HG03064 (cell line): ENCODE results near the gene PTCHD1.

Source experiments
- ATAC-seq: cut with Tn5 transposase; IDR thresholded peaks from one replicate; pipeline ENCODE4 v1.9.1; 2021; ENCODE audit warnings: low read depth; ENCODE audit not compliant: unreplicated experiment

The PTCHD1 gene

DNA sequence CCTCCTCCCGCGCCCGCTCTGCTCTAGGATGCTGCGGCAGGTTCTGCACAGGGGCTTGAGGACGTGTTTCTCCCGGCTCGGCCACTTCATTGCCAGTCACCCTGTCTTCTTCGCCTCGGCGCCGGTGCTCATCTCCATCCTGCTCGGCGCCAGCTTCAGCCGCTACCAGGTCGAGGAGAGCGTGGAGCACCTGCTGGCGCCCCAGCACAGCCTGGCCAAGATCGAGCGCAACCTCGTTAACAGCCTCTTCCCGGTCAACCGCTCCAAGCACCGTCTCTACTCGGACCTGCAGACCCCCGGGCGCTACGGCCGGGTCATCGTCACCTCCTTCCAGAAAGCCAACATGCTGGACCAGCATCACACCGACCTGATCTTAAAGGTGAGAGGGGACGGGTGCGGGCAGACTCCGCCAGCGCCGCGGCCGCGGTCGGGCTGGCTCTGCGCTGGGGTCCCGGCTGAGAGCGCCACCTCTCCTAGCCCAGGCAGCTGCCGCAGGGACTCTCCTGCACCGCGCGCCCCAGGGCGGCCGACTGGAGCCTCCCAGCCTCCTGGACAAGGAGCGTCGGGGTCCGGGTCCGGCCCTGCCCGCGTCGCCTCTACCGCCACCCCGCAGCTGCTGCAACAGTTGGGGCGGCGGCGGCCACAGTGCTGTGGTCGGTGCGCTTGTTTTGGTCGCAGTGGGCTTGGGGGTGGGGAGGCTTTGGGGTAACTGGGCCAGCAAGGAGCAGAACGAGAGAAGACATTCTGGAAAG is at the start of gene PTCHD1:
Gene PTCHD1, plus strand, starts transcription at position 2 of the 752 bp plus-strand sequence. Its CDS starts 27 bp downstream, at position 29.
- no peak for ATAC-seq

GRCh38 chrX:23286731-23287130 is 47.9 kb upstream of the PTCHD1 start:
- ATAC-seq, result no peak

DNA sequence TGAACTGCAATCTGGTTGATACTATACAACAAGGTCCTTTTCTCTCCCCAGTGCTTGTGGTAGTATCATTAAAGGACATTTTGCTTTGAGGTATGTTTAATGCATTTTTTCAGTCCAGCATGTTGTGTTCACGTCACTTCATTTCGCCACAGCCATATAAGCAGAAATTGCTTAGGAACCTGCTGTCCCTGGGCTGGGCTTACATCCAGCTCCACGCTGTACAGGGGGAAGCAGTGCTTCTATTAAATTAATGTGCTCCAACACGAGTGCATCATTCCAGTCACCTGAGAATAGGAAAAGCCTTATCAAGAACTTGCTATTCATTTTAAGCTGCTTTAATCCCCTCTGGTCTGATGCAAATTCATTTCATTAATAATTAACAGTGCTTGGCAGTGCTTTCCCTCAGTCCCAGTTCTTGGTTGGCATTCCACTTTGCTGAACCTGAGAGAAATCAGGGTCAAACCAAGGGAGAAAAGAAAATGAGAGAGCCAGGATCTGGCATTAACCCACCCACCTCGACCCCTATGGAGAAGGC is 47.4 kb upstream of the PTCHD1 start:
- no peak for ATAC-seq

DNA sequence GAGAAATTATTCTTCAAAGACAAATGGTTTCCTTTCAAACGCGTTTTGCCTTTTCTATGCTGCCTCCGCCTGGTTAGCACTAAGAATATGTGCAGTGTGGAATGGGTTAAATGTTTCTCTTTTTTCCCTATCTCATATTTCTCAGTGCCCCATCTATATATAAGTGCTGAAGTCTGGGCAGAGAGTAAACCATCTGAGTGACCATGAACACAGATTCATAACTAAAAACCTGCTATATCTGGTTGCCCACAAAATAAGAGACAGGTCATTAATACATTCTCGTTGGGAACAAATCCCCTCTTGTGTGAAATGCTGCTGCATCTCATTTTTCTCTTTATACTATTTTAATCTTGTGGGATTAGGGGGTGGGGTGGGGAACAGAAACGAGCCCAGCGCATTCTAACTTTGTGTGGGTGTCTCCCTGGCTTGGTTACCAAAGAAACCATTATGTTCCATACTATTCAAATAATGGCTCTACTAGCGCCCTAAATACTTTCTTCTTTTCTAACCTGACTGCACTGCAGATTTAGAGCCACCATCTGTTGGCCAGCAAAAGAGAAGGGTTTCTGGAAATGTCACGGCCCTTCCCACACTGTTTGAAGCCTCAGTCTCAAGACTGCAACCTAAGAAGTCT is 42.2 kb upstream of the PTCHD1 start:
- no peak for ATAC-seq

GRCh38 chrX:23292988-23293651 is 41.5 kb upstream of the PTCHD1 start:
- no peak for ATAC-seq

DNA sequence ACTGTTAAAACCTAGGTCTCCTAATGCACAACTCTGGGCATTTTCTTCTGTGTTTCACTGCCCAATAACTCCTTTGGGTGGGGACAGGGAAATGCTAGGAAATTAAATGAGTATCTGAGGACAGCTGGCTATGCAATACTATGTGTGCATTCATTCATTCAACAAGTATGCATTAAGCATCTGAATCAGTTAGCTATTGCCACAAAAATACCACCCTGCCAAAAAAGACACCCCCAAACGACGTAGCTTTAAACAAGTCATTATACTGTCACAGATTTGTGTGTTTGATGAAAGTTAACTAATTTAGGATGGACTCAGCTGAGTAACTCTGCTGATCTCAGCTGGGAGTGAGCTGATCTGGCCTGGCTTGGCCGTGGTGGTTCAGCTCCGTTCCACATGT is 29.8 kb upstream of the PTCHD1 start:
- ATAC-seq, result no peak

- no peak for ATAC-seq
Measured at GRCh38 chrX:23311731-23312130, 22.9 kb upstream of the PTCHD1 start.

GRCh38 chrX:23312136-23312535 is 22.5 kb upstream of the PTCHD1 start:
- no peak for ATAC-seq

- ATAC-seq, result no peak
Measured at GRCh38 chrX:23317799-23318724, 16.6 kb upstream of the PTCHD1 start.

- no peak for ATAC-seq
Measured at GRCh38 chrX:23327104-23327503, 7.5 kb upstream of the PTCHD1 start.

- ATAC-seq, result no peak
Measured at GRCh38 chrX:23331701-23332100, 2.9 kb upstream of the PTCHD1 start.

- ATAC-seq, result no peak
Measured at GRCh38 chrX:23332101-23332887, 2.4 kb upstream of the PTCHD1 start.

DNA sequence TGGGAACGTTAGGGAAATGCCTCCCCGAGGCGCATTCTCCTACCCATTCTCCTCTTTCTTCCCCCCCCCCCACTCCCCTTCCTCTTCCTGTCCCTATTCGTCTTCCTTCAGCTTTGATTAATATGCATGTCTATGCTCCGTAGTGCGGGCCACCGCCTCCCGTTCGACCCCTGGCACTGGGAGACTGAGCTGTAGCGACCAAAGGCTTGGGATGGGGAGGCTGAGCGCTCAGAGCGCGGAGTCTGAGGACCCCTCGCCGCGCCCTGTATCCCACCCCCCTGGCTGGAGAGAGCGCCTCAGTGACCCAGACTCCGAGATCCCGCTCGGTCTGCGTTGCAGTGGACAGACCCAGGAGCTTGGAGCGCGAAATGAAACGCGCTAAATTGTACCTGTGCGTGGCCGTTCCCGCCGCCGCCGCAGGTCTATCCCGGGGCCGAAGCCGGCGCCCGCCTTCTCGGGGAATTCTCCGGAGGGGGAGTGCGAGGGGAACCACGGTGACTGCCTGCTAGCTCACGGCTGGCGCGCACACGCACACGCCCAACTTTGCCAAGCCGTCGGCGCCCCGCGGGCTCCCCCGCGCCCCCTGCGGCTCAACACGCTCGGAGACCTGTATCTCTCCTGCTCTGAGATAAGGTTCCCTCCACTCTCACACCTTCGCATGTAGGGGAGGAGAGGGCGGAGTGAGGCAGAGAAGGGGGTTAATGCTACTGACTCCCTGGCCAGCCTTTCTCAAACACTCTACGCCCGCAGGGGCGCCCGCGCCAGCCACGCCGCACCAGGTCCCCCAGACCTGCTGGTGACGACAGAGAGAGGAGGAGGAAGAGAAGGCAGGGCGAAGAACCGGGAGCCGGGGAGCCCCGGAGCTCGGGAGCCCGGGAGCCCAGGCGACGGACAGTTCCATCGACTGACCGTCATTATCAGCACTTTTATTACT is 1.5 kb upstream of the PTCHD1 start:
- ATAC-seq, result no peak

DNA sequence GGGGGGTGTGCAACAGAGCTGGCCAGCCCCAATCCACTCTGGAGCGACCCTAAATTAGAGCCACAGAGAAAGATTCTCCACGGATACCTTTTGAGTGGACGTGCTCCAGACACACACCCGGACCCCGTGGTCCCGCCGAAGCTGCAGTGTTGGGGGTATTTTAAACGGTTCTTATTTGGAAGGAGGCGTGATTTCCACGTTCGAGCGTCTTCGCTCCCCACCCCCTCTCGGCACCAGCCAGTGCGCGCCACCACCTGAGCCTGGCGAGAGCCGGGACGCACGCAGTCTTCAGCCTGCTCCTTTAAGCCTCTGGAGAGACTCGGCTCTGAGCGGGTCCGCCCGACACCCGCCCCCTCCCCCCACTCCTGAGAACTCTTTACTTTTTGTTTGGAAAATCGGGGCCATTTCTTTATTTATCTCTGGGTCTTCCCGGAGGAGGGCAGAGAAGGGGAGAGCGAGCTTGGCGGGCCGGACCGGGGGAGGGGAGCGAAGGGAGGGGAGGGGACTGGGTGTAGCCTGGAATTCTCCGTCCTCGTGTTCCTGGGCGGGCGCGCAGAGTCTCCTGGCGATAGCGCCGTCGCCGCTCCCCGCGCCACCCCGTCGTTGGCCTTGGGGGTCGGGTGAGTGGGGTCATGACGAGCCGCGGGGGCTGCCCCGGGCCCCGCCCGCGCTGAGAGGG is 668 bp upstream of the PTCHD1 start:
- ATAC-seq, result no peak

- ATAC-seq, result no peak
Measured at GRCh38 chrX:23334521-23334847, 165 bp upstream of the PTCHD1 start.

DNA sequence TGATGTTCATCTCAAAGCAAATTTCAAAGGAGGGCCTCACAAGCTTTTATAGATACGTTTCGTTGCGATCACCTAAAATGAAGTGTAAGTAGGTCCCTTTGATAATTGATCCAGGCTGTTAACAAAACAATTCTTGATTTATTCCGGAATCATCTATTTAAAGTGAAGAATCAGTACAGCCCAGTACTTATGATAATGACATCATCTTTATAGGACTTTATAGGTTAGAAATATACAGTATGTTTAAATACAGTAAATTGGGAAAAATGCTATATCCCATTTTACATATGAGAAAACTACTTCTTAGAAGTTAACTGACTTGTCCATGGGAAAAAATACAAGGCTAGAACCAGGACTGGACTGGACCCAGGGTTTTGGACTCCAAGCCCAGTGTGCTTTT is 3.7 kb downstream of the PTCHD1 start:
- no peak for ATAC-seq

DNA sequence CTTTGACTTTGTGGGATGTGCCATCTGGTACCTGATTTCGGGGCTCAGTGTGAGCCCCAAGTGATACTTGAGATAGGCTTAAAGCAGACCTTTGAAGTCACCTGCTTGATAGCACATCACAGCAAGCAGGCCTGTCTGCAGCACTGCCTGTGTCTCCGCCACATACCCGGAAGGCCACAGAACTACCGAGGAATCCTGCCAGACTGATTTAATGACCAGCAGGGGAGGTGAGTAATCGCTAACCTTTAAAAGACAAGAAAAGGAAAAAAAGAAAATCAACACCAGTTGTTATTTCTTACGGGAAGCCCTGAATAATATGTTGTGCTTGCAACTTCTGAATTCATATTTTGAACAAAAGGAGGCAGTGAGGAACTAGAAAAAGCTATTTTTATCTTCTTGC is 6.8 kb downstream of the PTCHD1 start:
- ATAC-seq, result no peak

- no peak for ATAC-seq
Measured at GRCh38 chrX:23344238-23344903, 9.7 kb downstream of the PTCHD1 start.
